ENCODE data around the gene SCYGR2. TPM values are rescaled to one million over a fixed set of nuclear protein-coding genes. Genes with fewer than 3 reads are reported as not detected.
"Not testable (repeated sequence)": the region's sequence is repeated elsewhere in the genome, so short reads cannot be mapped to it uniquely, and the experiment has no call there.

The SCYGR2 gene, protein sequence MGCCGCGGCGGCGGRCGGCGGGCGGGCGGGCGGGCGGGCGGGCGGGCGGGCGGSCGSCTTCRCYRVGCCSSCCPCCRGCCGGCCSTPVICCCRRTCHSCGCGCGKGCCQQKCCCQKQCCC
- total RNA-seq, result not detected in 3 replicates

- H3K27me3 Mint-ChIP-seq (ENCODE audit: low read depth); H3K4me1 Mint-ChIP-seq; H3K36me3 Mint-ChIP-seq; H3K27ac Mint-ChIP-seq; H3K9me3 Mint-ChIP-seq; DNase-seq (ENCODE audit: low spot score in 2 of 2, unreplicated experiment in 2 of 2); H3K4me3 Mint-ChIP-seq: not testable (repeated sequence)
Measured at GRCh38 chr2:227598835-227599503, at the start of gene SCYGR2. Gene SCYGR2 (plus strand): TSS chr2:227598893. CDS start chr2:227598893, 0 bp downstream.

DNA sequence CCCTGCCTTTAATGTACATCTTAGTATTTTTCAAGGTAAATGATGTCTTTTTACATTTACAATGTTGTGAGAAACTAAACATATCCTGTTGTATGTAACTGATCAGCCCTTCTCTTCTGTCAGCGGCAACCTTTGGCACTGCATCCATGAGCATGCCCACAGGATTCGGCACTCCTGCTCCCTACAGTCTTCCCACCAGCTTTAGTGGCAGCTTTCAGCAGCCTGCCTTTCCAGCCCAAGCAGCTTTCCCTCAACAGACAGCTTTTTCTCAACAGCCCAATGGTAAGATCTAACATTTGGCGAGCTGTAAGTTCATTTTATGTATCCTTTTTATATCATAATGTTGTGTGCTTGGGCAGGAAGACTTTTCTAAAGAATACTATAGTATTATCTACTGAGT is 46.9 kb upstream of the SCYGR2 start:
- no peak overlapping the region for H3K27ac Mint-ChIP-seq
- no peak for DNase-seq (ENCODE audit: low spot score in 2 of 2, unreplicated experiment in 2 of 2)
- H3K27me3 Mint-ChIP-seq (ENCODE audit: low read depth), result no peaks in the 10 kb centered on the region
- no peak overlapping the region for H3K4me3 Mint-ChIP-seq
- no peaks in the 10 kb centered on the region for H3K4me1 Mint-ChIP-seq
- TF ChIP-seq CTCF (IDR thresholded peaks at IDR 0.05; ENCODE audit: unreplicated experiment), result no peak
- no peaks in the 10 kb centered on the region for H3K9me3 Mint-ChIP-seq
- peaks cover 31% of the 10 kb centered on the region for H3K36me3 Mint-ChIP-seq

DNA sequence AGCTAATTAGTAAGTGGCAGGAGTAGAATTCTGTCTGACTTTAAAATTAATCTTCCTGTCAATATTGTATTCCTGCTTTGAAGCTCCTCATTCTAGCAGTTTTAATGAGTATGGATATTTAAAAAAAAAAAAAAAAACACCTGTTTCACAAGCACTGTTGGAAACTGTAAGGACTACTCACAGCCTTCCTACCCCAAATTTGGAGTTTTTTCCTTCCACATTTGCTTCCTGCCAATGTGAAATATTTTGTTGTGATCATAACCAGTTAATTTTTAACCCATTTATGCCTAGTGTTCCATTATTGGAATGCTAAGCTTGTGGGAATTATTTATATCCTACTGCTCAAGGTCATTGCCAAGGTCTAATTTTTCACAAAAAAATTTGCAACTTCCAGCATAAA is 36.1 kb upstream of the SCYGR2 start:
- DNase-seq (ENCODE audit: low spot score in 2 of 2, unreplicated experiment in 2 of 2), result no peak
- no peak overlapping the region for H3K4me3 Mint-ChIP-seq
- no peak for TF ChIP-seq CTCF (IDR thresholded peaks at IDR 0.05; ENCODE audit: unreplicated experiment)
- no peaks in the 10 kb centered on the region for H3K4me1 Mint-ChIP-seq
- no peaks in the 10 kb centered on the region for H3K9me3 Mint-ChIP-seq
- no peak overlapping the region for H3K27ac Mint-ChIP-seq
- H3K27me3 Mint-ChIP-seq (ENCODE audit: low read depth), result no peaks in the 10 kb centered on the region
- peaks cover 3% of the 10 kb centered on the region for H3K36me3 Mint-ChIP-seq

DNA sequence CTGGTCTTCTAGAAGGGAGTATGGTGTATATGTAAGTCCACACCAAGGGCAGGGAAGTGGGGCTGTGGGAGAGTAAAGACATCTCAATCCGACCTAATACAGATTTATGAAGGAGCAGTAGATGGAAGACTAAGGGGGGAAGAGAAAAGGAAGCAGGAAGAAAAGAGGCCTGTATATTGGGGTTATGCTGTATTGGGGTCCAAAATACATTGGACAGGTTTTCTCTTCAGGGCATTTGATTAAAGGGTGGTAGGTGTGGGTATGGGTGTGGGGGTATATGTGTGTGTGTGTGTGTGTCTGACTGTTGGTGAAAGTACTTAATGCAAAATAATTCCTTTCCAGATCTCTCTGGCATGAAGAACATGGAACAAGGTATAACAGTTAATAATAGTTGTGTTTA is 33.6 kb upstream of the SCYGR2 start:
- no peak for TF ChIP-seq CTCF (IDR thresholded peaks at IDR 0.05; ENCODE audit: unreplicated experiment)
- H3K4me3 Mint-ChIP-seq, result no peak overlapping the region
- no peak for DNase-seq (ENCODE audit: low spot score in 2 of 2, unreplicated experiment in 2 of 2)
- peaks cover 3% of the 10 kb centered on the region for H3K36me3 Mint-ChIP-seq
- H3K27me3 Mint-ChIP-seq (ENCODE audit: low read depth), result no peaks in the 10 kb centered on the region
- H3K4me1 Mint-ChIP-seq, result no peaks in the 10 kb centered on the region
- no peaks in the 10 kb centered on the region for H3K9me3 Mint-ChIP-seq
- H3K27ac Mint-ChIP-seq, result no peak overlapping the region

- TF ChIP-seq CTCF (IDR thresholded peaks at IDR 0.05; ENCODE audit: unreplicated experiment), result no peak
- Mint-ChIP-seq H3K27ac (no peak overlapping the region), H3K4me3 (no peak overlapping the region), H3K4me1 (peaks cover 7% of the 10 kb centered on the region), H3K9me3 (no peaks in the 10 kb centered on the region), H3K36me3 (peaks cover 3% of the 10 kb centered on the region), H3K27me3 (ENCODE audit: low read depth) (no peaks in the 10 kb centered on the region)
- no peak for DNase-seq (ENCODE audit: low spot score in 2 of 2, unreplicated experiment in 2 of 2)
Measured at GRCh38 chr2:227566012-227566411, 32.7 kb upstream of the SCYGR2 start.

- Mint-ChIP-seq H3K27me3 (ENCODE audit: low read depth) (no peaks in the 10 kb centered on the region), H3K36me3 (no peaks in the 10 kb centered on the region), H3K27ac (no peak overlapping the region), H3K4me1 (peaks cover 7% of the 10 kb centered on the region), H3K9me3 (peaks cover 3% of the 10 kb centered on the region), H3K4me3 (no peak overlapping the region)
- no peak for DNase-seq (ENCODE audit: low spot score in 2 of 2, unreplicated experiment in 2 of 2)
- TF ChIP-seq CTCF (IDR thresholded peaks at IDR 0.05; ENCODE audit: unreplicated experiment), result no peak
Measured at GRCh38 chr2:227568852-227569169, 29.9 kb upstream of the SCYGR2 start.

All from mesothelial cell of epicardium (in vitro differentiated cells).